AG04450 (cell line): ENCODE results near the gene DDIT4L. TPM values are rescaled to one million over a fixed set of nuclear protein-coding genes. Genes with fewer than 3 reads are reported as not detected.

Experiments
- CTCF ChIA-PET: fragments of 300-600, 350-600 bp; formaldehyde crosslinking; extraction: SDS; loops from one replicate; lab custom pipeline; 2022; ENCODE audit warnings: antibody characterized with exemption, inconsistent platforms; lab: Charles Lee
- POLR2A ChIA-PET: fragments of 350-600 bp; formaldehyde crosslinking; extraction: SDS; loops from one replicate; lab custom pipeline; 2021; ENCODE audit warnings: antibody characterized with exemption, inconsistent platforms; lab: Yijun Ruan, JAX
- DNase-seq: peaks from one replicate; pipeline ENCODE4 v3.0.0-alpha.2; 2011; ENCODE audit warnings: low read depth, low spot score
- H3K27ac ChIP-seq: one replicate; pipeline ENCODE4 v1.5.1; 2012; ENCODE audit warnings: low read depth, low read length, control low read depth
- H3K27me3 ChIP-seq: one replicate; pipeline ENCODE4 v1.6.0; 2012; ENCODE audit warnings: low read length; ENCODE audit not compliant: control insufficient read depth, insufficient read depth
- H3K4me3 ChIP-seq: 2 replicates; pipeline ENCODE4 v1.5.1; 2011; ENCODE audit warnings: mild to moderate bottlenecking, low read depth, low read length, control low read depth
- H3K9me3 ChIP-seq: 2 replicates; pipeline ENCODE4 v1.5.1; 2012; ENCODE audit warnings: low read length; ENCODE audit not compliant: control insufficient read depth, insufficient read depth
- CTCF ChIP-seq: IDR thresholded peaks from 2 replicates; pipeline ENCODE4 v1.5.1; 2011; ENCODE audit warnings: low read depth, low read length, control low read depth, inconsistent platforms
- polyA plus RNA-seq: library from polyadenylated mRNA; depleted of rRNA; stranded (reverse); fragments of >200 nt; gene quantifications from 2 replicates; pipeline ENCODE4 v1.2.3, GENCODE V29; 2011

The DDIT4L gene
- polyA plus RNA-seq, 1 experiment: 2.0 TPM

GRCh38 chr4:100175858-100176257 is 14.4 kb downstream of the DDIT4L start:
- ChIA-PET CTCF (no interaction called here), POLR2A (no interaction called here)
- no peaks in the 10 kb centered on the region for H3K9me3 ChIP-seq
- no peaks in the 10 kb centered on the region for H3K27me3 ChIP-seq
- no peak for TF ChIP-seq CTCF
- H3K27ac ChIP-seq: no peak overlapping the region
- no peak for DNase-seq
- H3K4me3 ChIP-seq: no peak overlapping the region

- Histone ChIP-seq H3K27ac (no peak overlapping the region), H3K4me3 (no peak overlapping the region), H3K9me3 (no peaks in the 10 kb centered on the region), H3K27me3 (no peaks in the 10 kb centered on the region)
- ChIA-PET POLR2A (no interaction called here), CTCF (no interaction called here)
- no peak for TF ChIP-seq CTCF
- DNase-seq: no peak
Observed at GRCh38 chr4:100174985-100175383, 15.3 kb downstream of the DDIT4L start.

DNA sequence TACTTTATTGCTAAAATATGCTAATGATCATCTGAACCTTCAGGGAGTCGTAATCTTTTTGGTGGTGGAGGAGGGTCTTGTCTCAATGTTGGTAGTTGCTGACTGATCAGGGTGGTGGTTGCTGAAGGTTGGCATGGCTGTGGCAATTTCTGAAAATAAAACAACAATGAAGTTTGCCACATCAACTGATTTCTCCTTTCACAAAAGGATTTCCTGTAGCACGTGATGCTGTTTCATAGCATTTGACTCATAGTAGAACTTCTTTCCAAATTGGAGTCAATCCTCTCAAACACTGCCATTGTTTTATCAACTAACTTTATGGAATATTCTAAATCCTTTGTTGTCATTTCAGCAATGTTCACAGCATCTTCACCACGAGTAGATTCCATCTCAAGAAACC is 19.3 kb downstream of the DDIT4L start:
- Histone ChIP-seq H3K4me3 (no peak overlapping the region), H3K27me3 (no peaks in the 10 kb centered on the region), H3K9me3 (no peaks in the 10 kb centered on the region), H3K27ac (no peak overlapping the region)
- TF ChIP-seq CTCF: no peak
- POLR2A ChIA-PET: no interaction called here
- DNase-seq: no peak
- CTCF ChIA-PET: no interaction called here

DNA sequence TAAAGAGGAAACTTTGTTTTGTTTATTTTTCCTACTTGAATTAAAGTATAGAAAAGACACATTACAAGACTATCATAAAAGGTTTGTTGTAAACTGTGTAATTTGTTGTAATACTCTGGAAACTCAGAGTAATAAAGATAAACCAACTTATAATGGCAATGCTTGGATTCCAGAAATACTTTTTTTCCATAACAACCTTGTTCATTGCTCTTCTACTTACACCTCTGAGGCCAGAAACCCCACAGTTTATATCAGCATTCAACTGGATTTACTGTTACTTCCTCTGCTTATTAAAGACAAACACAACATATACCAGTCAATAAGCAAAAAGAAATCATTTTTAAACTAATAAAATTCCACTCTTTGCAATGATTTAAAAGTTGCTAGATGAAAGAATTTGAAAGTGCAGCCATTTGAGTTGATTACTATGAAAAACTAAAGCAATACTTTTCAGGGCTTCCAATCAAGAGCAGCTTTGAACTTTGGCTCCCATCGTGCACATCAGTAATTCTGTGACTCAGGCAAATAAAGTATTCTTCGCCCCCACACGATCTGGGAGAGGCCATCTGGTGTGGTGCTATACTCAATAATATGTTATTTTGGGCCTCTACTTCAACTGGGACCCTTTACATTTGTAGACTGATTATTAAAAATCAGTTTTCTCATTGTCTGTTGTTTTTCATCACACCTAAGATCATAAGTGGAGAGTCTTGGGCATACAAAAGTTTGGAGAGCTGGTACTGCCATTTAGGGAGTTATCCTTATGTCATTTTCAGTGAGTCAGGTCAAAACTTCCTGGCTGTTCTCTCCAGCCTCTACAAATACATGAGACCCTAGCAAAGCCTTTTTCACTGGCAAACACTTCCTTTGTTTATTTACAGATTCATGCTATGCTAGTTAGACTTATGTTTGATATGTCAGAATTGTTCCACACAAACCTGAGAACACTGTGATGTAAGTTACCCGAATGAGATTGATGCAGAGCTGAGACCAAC is 20.5 kb downstream of the DDIT4L start:
- CTCF ChIA-PET: interaction anchor here (1.3 kb wide), 1 partner anchor 76 kb away, joined by 3 read pairs; no protein-coding TSS in a partner anchor
- POLR2A ChIA-PET: no interaction called here
- DNase-seq: no peak

More for the DNA sequence above, 20.5 kb downstream of the DDIT4L start:
- H3K9me3 ChIP-seq: no peaks in the 10 kb centered on the region
- no peak overlapping the region for H3K4me3 ChIP-seq
- TF ChIP-seq CTCF: no peak
- H3K27ac ChIP-seq: no peak overlapping the region
- H3K27me3 ChIP-seq: no peaks in the 10 kb centered on the region
